Liver (tissue), 9 donors: ENCODE results near the gene SOX6. TPM values are rescaled to one million over a fixed set of nuclear protein-coding genes. Genes with fewer than 3 reads are reported as not detected.

Experiments
- DNase-seq: peaks from one replicate; pipeline ENCODE4 v3.0.0-alpha.2; 2017; ENCODE audit warnings: low spot score
- H3K27ac ChIP-seq, 2 donors: one replicate each; pipeline ENCODE4 v1.7.0; 2013; ENCODE audit warnings: inconsistent platforms in 2 of 2, low read length in 2 of 2, control low read depth in 1 of 2, low read depth in 1 of 2, mild to moderate bottlenecking in 1 of 2
- H3K27me3 ChIP-seq, 4 donors: one replicate each; pipeline versions ENCODE4 v1.6.1 to v1.7.0; 2013; ENCODE audit warnings: low read length in 3 of 4, inconsistent platforms in 1 of 4, mild to moderate bottlenecking in 1 of 4, moderate library complexity in 1 of 4; ENCODE audit not compliant: control insufficient read depth in 4 of 4, insufficient read depth in 4 of 4
- H3K36me3 ChIP-seq, 4 donors: one replicate each; pipeline versions ENCODE4 v1.6.1 to v1.7.0; 2013; ENCODE audit warnings: low read length in 3 of 4, mild to moderate bottlenecking in 3 of 4, low read depth in 1 of 4, moderate library complexity in 1 of 4; ENCODE audit not compliant: control insufficient read depth in 4 of 4, insufficient read depth in 3 of 4
- H3K4me1 ChIP-seq, 4 donors: one replicate each; pipeline versions ENCODE4 v1.6.1 to v1.7.0; 2013; ENCODE audit warnings: low read length in 3 of 4, mild to moderate bottlenecking in 3 of 4, moderate library complexity in 1 of 4; ENCODE audit not compliant: control insufficient read depth in 4 of 4, insufficient read depth in 4 of 4
- H3K4me3 ChIP-seq, 3 donors: one replicate each; pipeline versions ENCODE4 v1.6.1 to v1.7.0; 2013; ENCODE audit warnings: low read length in 3 of 3, control low read depth in 1 of 3, low read depth in 1 of 3, mild to moderate bottlenecking in 1 of 3
- H3K9ac ChIP-seq, 2 donors: one replicate each; pipeline ENCODE4 v1.7.0; 2013; ENCODE audit warnings: low read length in 2 of 2, mild to moderate bottlenecking in 2 of 2, moderate library complexity in 2 of 2, control low read depth in 1 of 2, low read depth in 1 of 2
- H3K9me3 ChIP-seq, 4 donors: one replicate each; pipeline versions ENCODE4 v1.6.1 to v1.7.0; 2013; ENCODE audit warnings: low read length in 3 of 4; ENCODE audit not compliant: control insufficient read depth in 4 of 4
- ATF3 ChIP-seq: IDR thresholded peaks from 2 replicates; pipeline ENCODE4 v1.6.1; 2016; ENCODE audit warnings: antibody characterized with exemption
- CTCF ChIP-seq: fragments of 150-350 bp; IDR thresholded peaks from 2 replicates; pipeline ENCODE4 v1.5.1; 2017; ENCODE audit warnings: improper control_type of control experiment, low read depth, low read length; ENCODE audit not compliant: missing input control
- EGR1 ChIP-seq, 2 donors: IDR thresholded peaks; 2 replicates each; pipeline ENCODE4 v1.6.1; 2016 to 2018; ENCODE audit warnings: antibody characterized with exemption in 2 of 2, low read depth in 2 of 2
- FOXA1 ChIP-seq: IDR thresholded peaks from 2 replicates; pipeline ENCODE4 v1.6.1; 2016; ENCODE audit warnings: antibody characterized with exemption
- FOXA2 ChIP-seq: IDR thresholded peaks from 2 replicates; pipeline ENCODE4 v1.6.1; 2016; ENCODE audit warnings: antibody characterized with exemption
- GABPA ChIP-seq, 2 donors: IDR thresholded peaks in 1 of 2; conservative IDR thresholded peaks in 1 of 2; 2 replicates each; pipeline ENCODE4 v1.6.1; 2016; ENCODE audit warnings: antibody characterized with exemption in 2 of 2, mild to moderate bottlenecking in 1 of 2, moderate library complexity in 1 of 2
- HNF4A ChIP-seq, 2 donors: conservative IDR thresholded peaks; 2 replicates each; pipeline ENCODE4 v1.6.1; 2016; ENCODE audit warnings: antibody characterized with exemption in 2 of 2, mild to moderate bottlenecking in 2 of 2
- HNF4G ChIP-seq: IDR thresholded peaks from 2 replicates; pipeline ENCODE4 v1.6.1; 2016; ENCODE audit warnings: antibody characterized with exemption
- JUND ChIP-seq, 2 donors: IDR thresholded peaks; 2 replicates each; pipeline ENCODE4 v1.6.1; 2016; ENCODE audit warnings: antibody characterized with exemption in 2 of 2
- MAX ChIP-seq: IDR thresholded peaks from 2 replicates; pipeline ENCODE4 v1.6.1; 2016; ENCODE audit warnings: antibody characterized with exemption
- NR2F2 ChIP-seq: IDR thresholded peaks from 2 replicates; pipeline ENCODE4 v1.6.1; 2016; ENCODE audit warnings: antibody characterized with exemption
- RAD21 ChIP-seq, 2 donors: IDR thresholded peaks; 2 replicates each; pipeline ENCODE4 v1.6.1; 2016; ENCODE audit warnings: antibody characterized with exemption in 2 of 2, mild to moderate bottlenecking in 2 of 2
- REST ChIP-seq: IDR thresholded peaks from 2 replicates; pipeline ENCODE4 v1.6.1; 2016; ENCODE audit warnings: antibody characterized with exemption, mild to moderate bottlenecking
- RXRA ChIP-seq, 2 donors: IDR thresholded peaks; 2 replicates each; pipeline ENCODE4 v1.6.1; 2017 to 2018; ENCODE audit warnings: antibody characterized with exemption in 2 of 2, mild to moderate bottlenecking in 1 of 2
- SP1 ChIP-seq: IDR thresholded peaks from 2 replicates; pipeline ENCODE4 v1.6.1; 2018; ENCODE audit warnings: antibody characterized with exemption, mild to moderate bottlenecking
- TAF1 ChIP-seq: conservative IDR thresholded peaks from 2 replicates; pipeline ENCODE4 v1.6.1; 2016; ENCODE audit warnings: antibody characterized with exemption, mild to moderate bottlenecking
- YY1 ChIP-seq: IDR thresholded peaks from 2 replicates; pipeline ENCODE4 v1.6.1; 2016; ENCODE audit warnings: antibody characterized with exemption, mild to moderate bottlenecking
- ZBTB33 ChIP-seq: IDR thresholded peaks from 2 replicates; pipeline ENCODE4 v1.6.1; 2016; ENCODE audit warnings: antibody characterized with exemption
- polyA plus RNA-seq, 2 donors: library from polyadenylated mRNA; stranded (reverse) in 1 of 2; unstranded in 1 of 2; fragments of 200-250 nt in 1 of 2; fragments of >200 nt in 1 of 2; fragmentation: Nextera tagmentation in 1 of 2; extraction: Ambion mirVana in 1 of 2; gene quantifications; one replicate each; pipeline versions ENCODE4 v1.2.1 to v1.2.3, GENCODE V29; 2013 to 2015
- total RNA-seq, 2 donors: library from RNA; depleted of rRNA; stranded (reverse); fragments of >200 nt; gene quantifications; one replicate each; pipeline ENCODE4 v1.2.3, GENCODE V29; 2014
- donor health status: healthy.
- donor health status: healthy.
- donor health status: healthy.
- donor health status: healthy.
- donor health status: healthy.

The SOX6 gene
- total and polyA plus RNA-seq, 4 donors, result 2.4 to 111 (median 14.8) TPM

GRCh38 chr11:16127732-16128131, 228.6 kb downstream of the SOX6 start:
- no peak for DNase-seq
- Histone ChIP-seq H3K4me1 (no peaks in the 10 kb centered on the region), H3K4me3 (no peak overlapping the region), H3K27me3 (no peaks in the 10 kb centered on the region), H3K27ac (no peak overlapping the region), H3K9ac (no peak overlapping the region), H3K9me3 (no peaks in the 10 kb centered on the region), H3K36me3 (no peaks in the 10 kb centered on the region)
- TF ChIP-seq GABPA (IDR thresholded peaks at IDR 0.05 in 1 of 2, conservative IDR thresholded peaks at IDR 0.05 in 1 of 2) (no peak), EGR1 (IDR thresholded peaks at IDR 0.05; ENCODE audit: low read depth in 2 of 2) (no peak), CTCF (no peak), ATF3 (no peak), TAF1 (no peak), RXRA (IDR thresholded peaks at IDR 0.05) (no peak), REST (no peak), ZBTB33 (no peak), MAX (no peak), HNF4G (no peak), JUND (IDR thresholded peaks at IDR 0.05) (no peak), HNF4A (conservative IDR thresholded peaks at IDR 0.05) (no peak), FOXA2 (no peak), FOXA1 (no peak), YY1 (no peak), RAD21 (IDR thresholded peaks at IDR 0.05) (no peak), NR2F2 (no peak)

GRCh38 chr11:16126362-16126761, 230.0 kb downstream of the SOX6 start:
- no peak for TF ChIP-seq RXRA (IDR thresholded peaks at IDR 0.05)
- no peak for TF ChIP-seq REST
- TF ChIP-seq FOXA2, result no peak
- TF ChIP-seq EGR1 (IDR thresholded peaks at IDR 0.05; ENCODE audit: low read depth in 2 of 2), result no peak
- TF ChIP-seq SP1, result no peak
- TF ChIP-seq YY1, result no peak
- no peak for TF ChIP-seq ATF3
- TF ChIP-seq NR2F2, result no peak
- TF ChIP-seq FOXA1, result no peak
- TF ChIP-seq HNF4G, result no peak
- TF ChIP-seq JUND (IDR thresholded peaks at IDR 0.05), result no peak
- Histone ChIP-seq H3K27me3 (no peaks in the 10 kb centered on the region), H3K9me3 (no peaks in the 10 kb centered on the region), H3K36me3 (no peaks in the 10 kb centered on the region), H3K4me1 (no peaks in the 10 kb centered on the region), H3K27ac (no peak overlapping the region), H3K9ac (no peak overlapping the region), H3K4me3 (no peak overlapping the region)
- DNase-seq, result no peak
